Measurements from ENCODE around the gene CYP2U1. TPM values are rescaled to one million over a fixed set of nuclear protein-coding genes. Genes with fewer than 3 reads are reported as not detected.

The CYP2U1 gene
- total and polyA plus RNA-seq, 9 of the 15 experiments (the other 6 are each of a cell fraction or from before 2014, with no cell fraction given): 0.03 to 0.15 (median 0.07) TPM

- TF ChIP-seq E2F4 (CRISPR knock-in tag; IDR thresholded peaks at IDR 0.05; ENCODE audit: low read depth) (no peak), PRDM10 (IDR thresholded peaks at IDR 0.05; ENCODE audit: partially characterized antibody) (no peak), POLR2AphosphoS5 (IDR thresholded peaks at IDR 0.05; ENCODE audit: control insufficient read depth, insufficient read depth, low read depth, low read length) (peak; percentile 65; the same call in 1 of the 2 replicates), ZNF589 (CRISPR knock-in tag; IDR thresholded peaks at IDR 0.05; ENCODE audit: low read depth) (no peak), FOXA3 (CRISPR knock-in tag; conservative IDR thresholded peaks at IDR 0.05 in 1 of 2, IDR thresholded peaks at IDR 0.05 in 1 of 2) (no peak), WHSC1 (IDR thresholded peaks at IDR 0.05; ENCODE audit: low read length) (no peak), DPF2 (IDR thresholded peaks at IDR 0.05) (peak; percentile 76), ARID1B (IDR thresholded peaks at IDR 0.05) (peak; percentile 89), FOXK2 (conservative IDR thresholded peaks at IDR 0.05 in 1 of 2, IDR thresholded peaks at IDR 0.05 in 1 of 2; ENCODE audit: low read depth in 2 of 2) (no peak), REST (IDR thresholded peaks at IDR 0.05; ENCODE audit: borderline replicate concordance) (no peak), REST (CRISPR knock-in tag; IDR thresholded peaks at IDR 0.05; ENCODE audit: low read depth) (no peak)
These were observed 63.5 kb downstream of the CYP2U1 start (continued) for GRCh38 chr4:107994894-107995293.
